Panc1 (cell line): ENCODE measurements around the gene PRPF40B.

Experiments used
- POLR2AphosphoS5 ChIP-seq: IDR thresholded peaks from 2 replicates; pipeline ENCODE4 v1.6.1; 2012; ENCODE audit warnings: mild to moderate bottlenecking, low read depth, low read length, moderate library complexity
- SIN3A ChIP-seq: IDR thresholded peaks from 2 replicates; pipeline ENCODE4 v1.6.1; 2012; ENCODE audit warnings: low read depth, mild to moderate bottlenecking, low read length, moderate library complexity, borderline replicate concordance; ENCODE audit not compliant: insufficient read depth
- TCF7L2 ChIP-seq: IDR thresholded peaks from 2 replicates; pipeline ENCODE4 v1.6.1; 2011; ENCODE audit warnings: mild to moderate bottlenecking, low read depth, low read length, inconsistent platforms
- TF ChIP-seq, protein P1 (sequence below): fragments of 450-650 bp; IDR thresholded peaks from 2 replicates; pipeline ENCODE4 v1.5.1; 2017; ENCODE audit warnings: mild to moderate bottlenecking
- TF ChIP-seq, protein P2 (sequence below), 2 experiments: IDR thresholded peaks; 2 replicates each; pipeline ENCODE4 v1.6.1; 2011 to 2012; ENCODE audit warnings: low read depth in 2 of 2, control low read depth in 1 of 2, low read length in 1 of 2, mild to moderate bottlenecking in 1 of 2, moderate library complexity in 1 of 2; ENCODE audit not compliant: insufficient read depth in 1 of 2

DNA sequence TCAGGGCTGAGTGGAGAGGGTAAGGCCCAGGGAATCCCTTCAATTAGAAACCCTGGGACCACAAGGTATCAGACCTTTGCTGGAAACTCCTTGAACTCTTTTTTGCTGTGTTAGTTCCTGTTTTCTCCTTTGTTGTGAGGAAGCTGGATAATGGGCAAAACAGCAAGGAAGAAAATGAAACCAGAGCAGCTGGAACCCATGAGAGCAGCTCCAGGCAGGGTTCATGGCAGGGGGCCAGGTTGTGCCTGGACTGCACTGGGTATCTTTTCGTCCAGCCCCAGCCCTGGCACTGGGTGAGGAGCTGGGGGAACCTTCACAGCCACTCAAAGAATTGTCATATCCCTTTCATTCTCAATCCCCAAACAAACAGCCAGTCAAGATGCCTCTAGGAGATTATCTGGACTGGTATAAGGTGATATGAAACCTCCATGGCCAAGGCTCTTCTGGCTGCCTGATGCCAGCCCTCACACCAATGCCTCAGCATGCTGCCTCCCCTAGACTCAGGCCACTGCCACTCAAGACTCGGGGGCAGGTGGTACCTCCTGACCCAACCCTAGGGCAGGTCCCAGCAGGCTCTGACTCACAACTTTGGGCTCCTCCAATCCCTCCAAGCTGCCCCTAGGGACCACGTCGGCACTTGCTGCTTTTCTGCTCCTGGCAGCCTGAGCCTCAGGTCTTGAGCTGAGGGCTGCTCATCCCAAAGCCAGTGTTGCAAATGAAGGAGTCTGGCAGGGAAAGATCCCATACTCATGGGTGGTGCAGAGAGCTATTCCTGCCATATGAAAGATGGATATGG, 34.4 kb upstream of the PRPF40B start:
- TF ChIP-seq, protein P1, sequence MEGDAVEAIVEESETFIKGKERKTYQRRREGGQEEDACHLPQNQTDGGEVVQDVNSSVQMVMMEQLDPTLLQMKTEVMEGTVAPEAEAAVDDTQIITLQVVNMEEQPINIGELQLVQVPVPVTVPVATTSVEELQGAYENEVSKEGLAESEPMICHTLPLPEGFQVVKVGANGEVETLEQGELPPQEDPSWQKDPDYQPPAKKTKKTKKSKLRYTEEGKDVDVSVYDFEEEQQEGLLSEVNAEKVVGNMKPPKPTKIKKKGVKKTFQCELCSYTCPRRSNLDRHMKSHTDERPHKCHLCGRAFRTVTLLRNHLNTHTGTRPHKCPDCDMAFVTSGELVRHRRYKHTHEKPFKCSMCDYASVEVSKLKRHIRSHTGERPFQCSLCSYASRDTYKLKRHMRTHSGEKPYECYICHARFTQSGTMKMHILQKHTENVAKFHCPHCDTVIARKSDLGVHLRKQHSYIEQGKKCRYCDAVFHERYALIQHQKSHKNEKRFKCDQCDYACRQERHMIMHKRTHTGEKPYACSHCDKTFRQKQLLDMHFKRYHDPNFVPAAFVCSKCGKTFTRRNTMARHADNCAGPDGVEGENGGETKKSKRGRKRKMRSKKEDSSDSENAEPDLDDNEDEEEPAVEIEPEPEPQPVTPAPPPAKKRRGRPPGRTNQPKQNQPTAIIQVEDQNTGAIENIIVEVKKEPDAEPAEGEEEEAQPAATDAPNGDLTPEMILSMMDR, result no peak
- no peak for TF ChIP-seq POLR2AphosphoS5
- TF ChIP-seq, protein P2, sequence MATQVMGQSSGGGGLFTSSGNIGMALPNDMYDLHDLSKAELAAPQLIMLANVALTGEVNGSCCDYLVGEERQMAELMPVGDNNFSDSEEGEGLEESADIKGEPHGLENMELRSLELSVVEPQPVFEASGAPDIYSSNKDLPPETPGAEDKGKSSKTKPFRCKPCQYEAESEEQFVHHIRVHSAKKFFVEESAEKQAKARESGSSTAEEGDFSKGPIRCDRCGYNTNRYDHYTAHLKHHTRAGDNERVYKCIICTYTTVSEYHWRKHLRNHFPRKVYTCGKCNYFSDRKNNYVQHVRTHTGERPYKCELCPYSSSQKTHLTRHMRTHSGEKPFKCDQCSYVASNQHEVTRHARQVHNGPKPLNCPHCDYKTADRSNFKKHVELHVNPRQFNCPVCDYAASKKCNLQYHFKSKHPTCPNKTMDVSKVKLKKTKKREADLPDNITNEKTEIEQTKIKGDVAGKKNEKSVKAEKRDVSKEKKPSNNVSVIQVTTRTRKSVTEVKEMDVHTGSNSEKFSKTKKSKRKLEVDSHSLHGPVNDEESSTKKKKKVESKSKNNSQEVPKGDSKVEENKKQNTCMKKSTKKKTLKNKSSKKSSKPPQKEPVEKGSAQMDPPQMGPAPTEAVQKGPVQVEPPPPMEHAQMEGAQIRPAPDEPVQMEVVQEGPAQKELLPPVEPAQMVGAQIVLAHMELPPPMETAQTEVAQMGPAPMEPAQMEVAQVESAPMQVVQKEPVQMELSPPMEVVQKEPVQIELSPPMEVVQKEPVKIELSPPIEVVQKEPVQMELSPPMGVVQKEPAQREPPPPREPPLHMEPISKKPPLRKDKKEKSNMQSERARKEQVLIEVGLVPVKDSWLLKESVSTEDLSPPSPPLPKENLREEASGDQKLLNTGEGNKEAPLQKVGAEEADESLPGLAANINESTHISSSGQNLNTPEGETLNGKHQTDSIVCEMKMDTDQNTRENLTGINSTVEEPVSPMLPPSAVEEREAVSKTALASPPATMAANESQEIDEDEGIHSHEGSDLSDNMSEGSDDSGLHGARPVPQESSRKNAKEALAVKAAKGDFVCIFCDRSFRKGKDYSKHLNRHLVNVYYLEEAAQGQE (IDR thresholded peaks at IDR 0.05; ENCODE audit: insufficient read depth in 1 of 2, low read depth in 2 of 2, low read length in 1 of 2), result no peak
- TF ChIP-seq TCF7L2, result no peak
- no peak for TF ChIP-seq SIN3A
